K562 (cell line): Measurements from ENCODE around the gene ATP5F1D. TPM values are rescaled to one million over a fixed set of nuclear protein-coding genes. Genes with fewer than 3 reads are reported as not detected.

Experiments
- ATF3 ChIP-seq, 2 experiments: fragments of 450-650 bp in 1 of 2; sonication (generic) in 1 of 2; formaldehyde crosslinking in 1 of 2; IDR thresholded peaks in 1 of 2; conservative IDR thresholded peaks in 1 of 2; 2 replicates each; pipeline versions ENCODE4 v1.6.1 to v1.8.1; 2016 to 2023; ENCODE audit warnings: mild to moderate bottlenecking in 2 of 2, moderate library complexity in 2 of 2, inconsistent platforms in 1 of 2, missing genetic modification reagents in 1 of 2
- ATF7 ChIP-seq: fragments of 450-650 bp; IDR thresholded peaks from 2 replicates; pipeline ENCODE4 v1.7.1; 2014; ENCODE audit warnings: mild to moderate bottlenecking, moderate library complexity
- CCNT2 ChIP-seq: IDR thresholded peaks from 2 replicates; pipeline ENCODE4 v1.6.1; 2011; ENCODE audit warnings: borderline replicate concordance, low read depth, mild to moderate bottlenecking, moderate library complexity, mixed read lengths, low read length; ENCODE audit not compliant: insufficient read length; ENCODE audit errors: extremely low read depth
- CREBBP ChIP-seq: IDR thresholded peaks from one replicate; pipeline ENCODE4 v1.6.1; 2012; ENCODE audit warnings: low read depth, mild to moderate bottlenecking, control low read depth, inconsistent platforms, low read length
- CTBP1 ChIP-seq: fragments of 450-650 bp; IDR thresholded peaks from 2 replicates; pipeline ENCODE4 v1.6.1; 2016; ENCODE audit warnings: borderline replicate concordance
- FOXJ3 ChIP-seq: sonication (generic); formaldehyde crosslinking; IDR thresholded peaks from 2 replicates; pipeline ENCODE4 v1.4.0; 2020; ENCODE audit warnings: mild to moderate bottlenecking, missing genetic modification reagents
- FUS ChIP-seq: fragments of 200-400 bp; formaldehyde crosslinking; optimal IDR thresholded peaks from 2 replicates; pipeline ENCODE3; 2017; ENCODE audit warnings: low read depth, low read length
- HOMEZ ChIP-seq: fragments of 250-450 bp; sonication (Bioruptor Pico); IDR thresholded peaks from 2 replicates; pipeline ENCODE4 v1.4.0; 2020; ENCODE audit warnings: mild to moderate bottlenecking, moderate library complexity
- IFI16 ChIP-seq: fragments of 250-450 bp; sonication (Bioruptor Pico); IDR thresholded peaks from 2 replicates; pipeline ENCODE4 v2.1.2; 2022; ENCODE audit warnings: mild to moderate bottlenecking, inconsistent platforms
- KAT7 ChIP-seq: sonication (generic); formaldehyde crosslinking; IDR thresholded peaks from 2 replicates; pipeline ENCODE4 v1.8.0; 2022; ENCODE audit warnings: missing genetic modification reagents, mild to moderate bottlenecking, borderline replicate concordance
- MCM2 ChIP-seq: fragments of 450-650 bp; IDR thresholded peaks from 2 replicates; pipeline ENCODE4 v1.6.1; 2017; ENCODE audit warnings: low read depth, mild to moderate bottlenecking
- MCM3 ChIP-seq: fragments of 450-650 bp; IDR thresholded peaks from 2 replicates; pipeline ENCODE4 v1.6.1; 2016
- MYBL2 ChIP-seq, 2 experiments: fragments of 450-650 bp in 1 of 2; sonication (generic) in 1 of 2; formaldehyde crosslinking in 1 of 2; IDR thresholded peaks; 2 replicates each; pipeline versions ENCODE4 v1.6.1 to v1.8.1; 2017 to 2022; ENCODE audit warnings: borderline replicate concordance in 1 of 2, inconsistent platforms in 1 of 2, low read depth in 1 of 2, mild to moderate bottlenecking in 1 of 2, missing genetic modification reagents in 1 of 2, moderate library complexity in 1 of 2
- NFIX ChIP-seq: fragments of 250-450 bp; sonication (Bioruptor Pico); IDR thresholded peaks from 2 replicates; pipeline ENCODE4 v1.4.0; 2020; ENCODE audit warnings: low read depth, mild to moderate bottlenecking, moderate library complexity
- RAD21 ChIP-seq, 2 experiments: fragments of 250-450 bp in 1 of 2; fragments of 450-650 bp in 1 of 2; sonication (Bioruptor Pico) in 1 of 2; formaldehyde crosslinking in 1 of 2; IDR thresholded peaks in 1 of 2; conservative IDR thresholded peaks in 1 of 2; 2 replicates each; pipeline versions ENCODE4 v1.4.0 to v1.8.0; 2020 to 2022; ENCODE audit warnings: mild to moderate bottlenecking in 2 of 2, moderate library complexity in 1 of 2
- TCFL5 ChIP-seq: fragments of 250-450 bp; sonication (Bioruptor Pico); conservative IDR thresholded peaks from 2 replicates; pipeline ENCODE4 v1.6.1; 2021; ENCODE audit warnings: mild to moderate bottlenecking, moderate library complexity, matching md5 sums
- TEAD2 ChIP-seq: fragments of 450-650 bp; IDR thresholded peaks from 2 replicates; pipeline ENCODE4 v1.6.1; 2016; ENCODE audit warnings: missing genetic modification characterization, control low read depth, missing compliant biosample characterization
- ZBTB17 ChIP-seq: fragments of 450-650 bp; formaldehyde crosslinking; IDR thresholded peaks from 2 replicates; pipeline ENCODE4 v1.4.0; 2020; ENCODE audit warnings: mild to moderate bottlenecking
- ZFPM2 ChIP-seq: fragments of 250-450 bp; sonication (Bioruptor Pico); IDR thresholded peaks from 2 replicates; pipeline ENCODE4 v1.5.1; 2022; ENCODE audit warnings: mild to moderate bottlenecking
- ZNF146 ChIP-seq: IDR thresholded peaks from one replicate; pipeline ENCODE4 v1.6.1; 2018; ENCODE audit warnings: missing compliant biosample characterization; ENCODE audit not compliant: unreplicated experiment
- ZNF175 ChIP-seq: fragments of 200-800 bp; sonication (Bioruptor generic); IDR thresholded peaks from 2 replicates; pipeline ENCODE4 v1.6.1; 2016; ENCODE audit warnings: low read depth, mild to moderate bottlenecking, missing genetic modification characterization, missing compliant biosample characterization
- ZNF384 ChIP-seq: IDR thresholded peaks from 2 replicates; pipeline ENCODE4 v1.6.1; 2012; ENCODE audit warnings: low read depth, low read length, improper control_type of control experiment
- polyA plus RNA-seq, 8 experiments: library from polyadenylated mRNA; depleted of rRNA in 4 of 8; stranded (reverse) in 5 of 8; unstranded in 3 of 8; fragments of >200 nt; fragmentation: Nextera tagmentation in 2 of 8; fragmentation: Illumina TruSeq in 1 of 8; extraction: Ambion mirVana in 2 of 8; extraction: Trizol in 1 of 8; gene quantifications; 2 replicates each; pipeline versions ENCODE4 v1.2.1 to v1.2.3, GENCODE V29; 2011 to 2014; ENCODE audit warnings: inconsistent platforms in 1 of 8, missing spikeins in 1 of 8
- total RNA-seq, 7 experiments: library from RNA; depleted of rRNA in 6 of 7; stranded (reverse); fragments of >200 nt in 6 of 7; fragmentation: Illumina TruSeq in 2 of 7; extraction: Trizol in 2 of 7; gene quantifications; 2 replicates each; pipeline versions ENCODE4 v1.2.1 to v1.2.3, GENCODE V29; 2011 to 2021; ENCODE audit warnings: low replicate concordance in 1 of 7
- TF ChIP-seq, protein P1 (sequence below): sonication (generic); formaldehyde crosslinking; IDR thresholded peaks from 2 replicates; pipeline ENCODE4 v1.8.1; 2023; ENCODE audit warnings: mild to moderate bottlenecking, missing genetic modification reagents

ATP5F1D gene
- total and polyA plus RNA-seq, 9 of the 15 experiments (the other 6 are each of a cell fraction or from before 2014, with no cell fraction given), result 3.9 to 409 (median 36.8) TPM

- TF ChIP-seq CCNT2, result peak; percentile 95
- TF ChIP-seq ZNF146 (CRISPR knock-in tag), result no peak
- no peak for TF ChIP-seq FOXJ3
- TF ChIP-seq ZNF384, result 0 out of 2 replicates have a peak, but pooled peaks have one; percentile 25
- TF ChIP-seq ZNF175 (CRISPR knock-in tag), result no peak
- no peak for TF ChIP-seq MCM3
- TF ChIP-seq, protein P1, sequence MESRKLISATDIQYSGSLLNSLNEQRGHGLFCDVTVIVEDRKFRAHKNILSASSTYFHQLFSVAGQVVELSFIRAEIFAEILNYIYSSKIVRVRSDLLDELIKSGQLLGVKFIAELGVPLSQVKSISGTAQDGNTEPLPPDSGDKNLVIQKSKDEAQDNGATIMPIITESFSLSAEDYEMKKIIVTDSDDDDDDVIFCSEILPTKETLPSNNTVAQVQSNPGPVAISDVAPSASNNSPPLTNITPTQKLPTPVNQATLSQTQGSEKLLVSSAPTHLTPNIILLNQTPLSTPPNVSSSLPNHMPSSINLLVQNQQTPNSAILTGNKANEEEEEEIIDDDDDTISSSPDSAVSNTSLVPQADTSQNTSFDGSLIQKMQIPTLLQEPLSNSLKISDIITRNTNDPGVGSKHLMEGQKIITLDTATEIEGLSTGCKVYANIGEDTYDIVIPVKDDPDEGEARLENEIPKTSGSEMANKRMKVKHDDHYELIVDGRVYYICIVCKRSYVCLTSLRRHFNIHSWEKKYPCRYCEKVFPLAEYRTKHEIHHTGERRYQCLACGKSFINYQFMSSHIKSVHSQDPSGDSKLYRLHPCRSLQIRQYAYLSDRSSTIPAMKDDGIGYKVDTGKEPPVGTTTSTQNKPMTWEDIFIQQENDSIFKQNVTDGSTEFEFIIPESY (CRISPR knock-in tag), result peak; percentile 84
- TF ChIP-seq FUS, result no peak
- no peak for TF ChIP-seq NFIX (CRISPR knock-in tag)
- no peak for TF ChIP-seq KAT7 (CRISPR knock-in tag)
- TF ChIP-seq MYBL2 (IDR thresholded peaks at IDR 0.05; ENCODE audit: low read depth), result no peak
- TF ChIP-seq MYBL2 (CRISPR knock-in tag; IDR thresholded peaks at IDR 0.05; ENCODE audit: borderline replicate concordance), result no peak
- no peak for TF ChIP-seq MCM2
- no peak for TF ChIP-seq ZFPM2 (CRISPR knock-in tag)
- TF ChIP-seq TEAD2, result no peak
- TF ChIP-seq RAD21 (CRISPR knock-in tag; conservative IDR thresholded peaks at IDR 0.05 in 1 of 2, IDR thresholded peaks at IDR 0.05 in 1 of 2), result peak; percentile 95 to 96
- peak; percentile 59; the same call in 1 of the 2 replicates for TF ChIP-seq HOMEZ (CRISPR knock-in tag)
- TF ChIP-seq TCFL5 (CRISPR knock-in tag), result no peak
- no peak for TF ChIP-seq IFI16 (CRISPR knock-in tag)
- peak; percentile 67; the same call in 1 of the 2 replicates for TF ChIP-seq ZBTB17 (CRISPR knock-in tag)
- TF ChIP-seq CREBBP, result no peak
- peak; percentile 99 for TF ChIP-seq ATF7
- peak; percentile 97 for TF ChIP-seq ATF3 (IDR thresholded peaks at IDR 0.05)
- 0 out of 2 replicates have a peak, but pooled peaks have one; percentile 36 for TF ChIP-seq ATF3 (CRISPR knock-in tag; conservative IDR thresholded peaks at IDR 0.05)
- TF ChIP-seq CTBP1, result peak; percentile 95
Observed at GRCh38 chr19:1239796-1240737, 1.5 kb upstream of the ATP5F1D start (continued).
